Measurements from ENCODE around the gene DIAPH2. TPM values are rescaled to one million over a fixed set of nuclear protein-coding genes. Genes with fewer than 3 reads are reported as not detected.

DIAPH2 gene
- total RNA-seq, 1 experiment from 2014 or later = 15.9 TPM

- TF ChIP-seq ARID4B (CRISPR knock-in tag; IDR thresholded peaks at IDR 0.05; ENCODE audit: borderline replicate concordance) (no peak), ZNF416 (CRISPR knock-in tag; IDR thresholded peaks at IDR 0.05) (no peak), ELF4 (CRISPR knock-in tag; IDR thresholded peaks at IDR 0.05; ENCODE audit: low read depth) (no peak)
Measured at GRCh38 chrX:96957718-96958117, 273.1 kb downstream of the DIAPH2 start (continued).

GRCh38 chrX:96971812-96972211 lies 287.2 kb downstream of the DIAPH2 start:
- Mint-ChIP-seq H3K27ac (peak overlapping the region; percentile 39; the same call in 1 of the 2 replicates), H3K4me1 (peaks cover 12% of the 10 kb centered on the region), H3K9me3 (peaks cover 14% of the 10 kb centered on the region), H3K27me3 (ENCODE audit: low read depth) (no peaks in the 10 kb centered on the region), H3K36me3 (peaks cover 10% of the 10 kb centered on the region), H3K4me3 (no peak overlapping the region)
- TF ChIP-seq USF1 (CRISPR knock-in tag; IDR thresholded peaks at IDR 0.05) (no peak), ZNF281 (CRISPR knock-in tag; IDR thresholded peaks at IDR 0.05) (no peak), SMAD4 (CRISPR knock-in tag; IDR thresholded peaks at IDR 0.05) (no peak), CREB1 (CRISPR knock-in tag; IDR thresholded peaks at IDR 0.05) (no peak), MXD4 (CRISPR knock-in tag; IDR thresholded peaks at IDR 0.05; ENCODE audit: borderline replicate concordance) (no peak), AFF4 (CRISPR knock-in tag; IDR thresholded peaks at IDR 0.05; ENCODE audit: borderline replicate concordance) (no peak), TEAD4 (CRISPR knock-in tag; IDR thresholded peaks at IDR 0.05) (no peak), PREB (CRISPR knock-in tag; IDR thresholded peaks at IDR 0.05; ENCODE audit: borderline replicate concordance) (no peak), NFATC4 (CRISPR knock-in tag; IDR thresholded peaks at IDR 0.05) (no peak)
- DNase-seq (ENCODE audit: low spot score) (no peak), ATAC-seq (peak; percentile 58)
- POLR2A ChIA-PET = no interaction called here
- CTCF ChIA-PET = interaction anchor here (1.3 kb wide), 1 partner anchor 8 kb away, joined by 5 read pairs; no protein-coding TSS in a partner anchor
